Stromal cell of bone marrow (primary cell): ENCODE measurements around the gene MYD88.

Experiments
- DNase-seq: peaks from one replicate; pipeline ENCODE4 v3.0.0-alpha.2; 2012; ENCODE audit warnings: low read depth

MYD88 gene

GRCh38 chr3:38165722-38166387, 27.4 kb downstream of the MYD88 start:
- peak; percentile 24 for DNase-seq

- DNase-seq: no peak
Observed at GRCh38 chr3:38167591-38167990, 29.1 kb downstream of the MYD88 start.

GRCh38 chr3:38168151-38169026, 29.9 kb downstream of the MYD88 start:
- DNase-seq: peak; percentile 36

GRCh38 chr3:38169027-38169317, 30.5 kb downstream of the MYD88 start:
- no peak for DNase-seq

- DNase-seq: no peak
Observed at GRCh38 chr3:38170722-38171121, 32.3 kb downstream of the MYD88 start.

GRCh38 chr3:38171622-38172021, 33.2 kb downstream of the MYD88 start:
- DNase-seq: no peak

- no peak for DNase-seq
Observed at GRCh38 chr3:38173834-38174418, 35.5 kb downstream of the MYD88 start.

- DNase-seq: no peak
Observed at GRCh38 chr3:38177181-38177580, 38.7 kb downstream of the MYD88 start.

- DNase-seq: no peak
Observed at GRCh38 chr3:38186781-38187180, 48.3 kb downstream of the MYD88 start.

GRCh38 chr3:38190481-38190881, 52.0 kb downstream of the MYD88 start:
- DNase-seq: no peak
